Astrocyte of the hippocampus (primary cell): ENCODE data around the gene CCDC179.

Experiments
- DNase-seq: peaks from one replicate; pipeline ENCODE4 v3.0.0; 2011; ENCODE audit warnings: low read depth, low spot score

CCDC179 gene

GRCh38 chr11:22807855-22808570, 52.3 kb downstream of the CCDC179 start:
- DNase-seq, result no peak

GRCh38 chr11:22807391-22807790, 52.9 kb downstream of the CCDC179 start:
- no peak for DNase-seq

GRCh38 chr11:22802861-22803260, 57.4 kb downstream of the CCDC179 start:
- DNase-seq, result no peak

GRCh38 chr11:22800482-22800881, 59.8 kb downstream of the CCDC179 start:
- DNase-seq, result no peak

GRCh38 chr11:22798901-22799300, 61.4 kb downstream of the CCDC179 start:
- no peak for DNase-seq

GRCh38 chr11:22797047-22797446, 63.2 kb downstream of the CCDC179 start:
- DNase-seq, result no peak
